HepG2 (cell line): ENCODE measurements around the gene RBCK1. TPM values are rescaled to one million over a fixed set of nuclear protein-coding genes. Genes with fewer than 3 reads are reported as not detected.

Experiments used
- AGO2 ChIP-seq: fragments of 200-400 bp; formaldehyde crosslinking; optimal IDR thresholded peaks from 2 replicates; pipeline ENCODE3; 2017; ENCODE audit warnings: mild to moderate bottlenecking, low read depth, low read length, moderate library complexity
- ARID4A ChIP-seq: sonication (generic); formaldehyde crosslinking; IDR thresholded peaks from 2 replicates; pipeline ENCODE4 v1.5.0; 2020; ENCODE audit warnings: mild to moderate bottlenecking, missing genetic modification reagents, borderline replicate concordance
- ATF1 ChIP-seq: IDR thresholded peaks from 2 replicates; pipeline ENCODE4 v1.6.1; 2016; ENCODE audit warnings: mild to moderate bottlenecking, control low read depth
- DZIP1 ChIP-seq: sonication (generic); formaldehyde crosslinking; IDR thresholded peaks from 2 replicates; pipeline ENCODE4 v1.5.0; 2020; ENCODE audit warnings: mild to moderate bottlenecking, missing genetic modification reagents
- GPN1 ChIP-seq: sonication (generic); formaldehyde crosslinking; IDR thresholded peaks from 2 replicates; pipeline ENCODE4 v1.5.1; 2020; ENCODE audit warnings: missing genetic modification reagents, borderline replicate concordance
- HOXA3 ChIP-seq: sonication (generic); formaldehyde crosslinking; IDR thresholded peaks from 2 replicates; pipeline ENCODE4 v1.5.0; 2020; ENCODE audit warnings: missing genetic modification reagents
- MAZ ChIP-seq, 2 experiments: sonication (generic) in 1 of 2; formaldehyde crosslinking in 1 of 2; IDR thresholded peaks; 2 replicates each; pipeline versions ENCODE4 v1.5.0 to v1.6.1; 2012 to 2020; ENCODE audit warnings: low read depth in 2 of 2, mild to moderate bottlenecking in 2 of 2, borderline replicate concordance in 1 of 2, improper control_type of control experiment in 1 of 2, low read length in 1 of 2, missing genetic modification reagents in 1 of 2, moderate library complexity in 1 of 2
- MZF1 ChIP-seq: sonication (generic); formaldehyde crosslinking; IDR thresholded peaks from 2 replicates; pipeline ENCODE4 v1.8.1; 2023; ENCODE audit warnings: mild to moderate bottlenecking, missing genetic modification reagents, borderline replicate concordance
- NONO ChIP-seq, 2 experiments: fragments of 450-650 bp in 1 of 2; sonication (generic) in 1 of 2; formaldehyde crosslinking in 1 of 2; IDR thresholded peaks in 1 of 2; conservative IDR thresholded peaks in 1 of 2; 2 replicates each; pipeline versions ENCODE4 v1.6.1 to v1.8.0; 2017 to 2022; ENCODE audit warnings: mild to moderate bottlenecking in 1 of 2, missing genetic modification reagents in 1 of 2, moderate library complexity in 1 of 2
- POLR2A ChIP-seq, 2 experiments: IDR thresholded peaks; 2 replicates each; pipeline ENCODE4 v1.6.1; 2011; ENCODE audit warnings: low read depth in 2 of 2, low read length in 2 of 2, mild to moderate bottlenecking in 1 of 2, moderate library complexity in 1 of 2; ENCODE audit not compliant: insufficient read depth in 1 of 2
- SP1 ChIP-seq, 2 experiments: fragments of 450-650 bp in 1 of 2; sonication (generic) in 1 of 2; formaldehyde crosslinking in 1 of 2; IDR thresholded peaks; 2 replicates each; pipeline versions ENCODE4 v1.4.0 to v1.6.1; 2016 to 2020; ENCODE audit warnings: missing genetic modification reagents in 1 of 2
- ZNF24 ChIP-seq: fragments of 450-650 bp; IDR thresholded peaks from 2 replicates; pipeline ENCODE4 v1.6.1; 2017; ENCODE audit warnings: antibody characterized with exemption, mild to moderate bottlenecking
- ZNF343 ChIP-seq: sonication (generic); formaldehyde crosslinking; IDR thresholded peaks from 2 replicates; pipeline ENCODE4 v1.4.0; 2020; ENCODE audit warnings: mild to moderate bottlenecking, missing genetic modification reagents
- ZNF557 ChIP-seq: sonication (generic); formaldehyde crosslinking; IDR thresholded peaks from 2 replicates; pipeline ENCODE4 v1.4.0; 2020; ENCODE audit warnings: missing genetic modification reagents
- polyA plus RNA-seq, 8 experiments: library from polyadenylated mRNA; depleted of rRNA in 3 of 8; stranded (reverse) in 7 of 8; unstranded in 1 of 8; fragments of >200 nt; fragmentation: Illumina TruSeq in 4 of 8; extraction: Trizol in 4 of 8; gene quantifications; 2 replicates each; pipeline versions ENCODE4 v1.2.1 to v1.2.3, GENCODE V29; 2011 to 2016; ENCODE audit warnings: low read depth in 4 of 8, missing spikeins in 1 of 8, mixed read lengths in 1 of 8; ENCODE audit not compliant: insufficient read depth in 1 of 8
- total RNA-seq, 5 experiments: library from RNA; depleted of rRNA; stranded (reverse); fragments of >200 nt; fragmentation: Illumina TruSeq; extraction: Trizol; gene quantifications; 2 replicates each; pipeline ENCODE4 v1.2.3, GENCODE V29; 2016; ENCODE audit warnings: low read depth in 1 of 5
- TF ChIP-seq, protein P1 (sequence below), 2 experiments: sonication (generic) in 1 of 2; formaldehyde crosslinking in 1 of 2; IDR thresholded peaks; 2 replicates each; pipeline versions ENCODE4 v1.4.0 to v1.6.1; 2016 to 2020; ENCODE audit warnings: borderline replicate concordance in 1 of 2, low read depth in 1 of 2, mild to moderate bottlenecking in 1 of 2, missing genetic modification reagents in 1 of 2

The RBCK1 gene
- total and polyA plus RNA-seq, 2 of the 13 experiments (the other 11 are each of a cell fraction or from before 2014, with no cell fraction given) = 149 to 215 TPM

GRCh38 chr20:362271-363254, 45.5 kb upstream of the RBCK1 start (continued):
- no peak for TF ChIP-seq NONO (IDR thresholded peaks at IDR 0.05)
- peak; percentile 99 for TF ChIP-seq NONO (CRISPR knock-in tag; conservative IDR thresholded peaks at IDR 0.05)
- no peak for TF ChIP-seq ATF1
- peak; percentile 78; the same call in 1 of the 2 replicates for TF ChIP-seq GPN1 (CRISPR knock-in tag)
- no peak for TF ChIP-seq MAZ (IDR thresholded peaks at IDR 0.05; ENCODE audit: borderline replicate concordance, low read depth, low read length)
- TF ChIP-seq MAZ (CRISPR knock-in tag; IDR thresholded peaks at IDR 0.05; ENCODE audit: low read depth) = peak; percentile 92
- peak; percentile 89 for TF ChIP-seq ZNF24
- TF ChIP-seq ZNF557 (CRISPR knock-in tag) = 0 out of 2 replicates have a peak, but pooled peaks have one; percentile 74
- peak; percentile 46 to 53 for TF ChIP-seq POLR2A (IDR thresholded peaks at IDR 0.05; ENCODE audit: insufficient read depth in 1 of 2, low read depth in 2 of 2, low read length in 2 of 2)
- TF ChIP-seq ARID4A (CRISPR knock-in tag) = peak; percentile 98
- TF ChIP-seq SP1 (IDR thresholded peaks at IDR 0.05) = no peak
- TF ChIP-seq SP1 (CRISPR knock-in tag; IDR thresholded peaks at IDR 0.05) = no peak; the same call in none of the 2 replicates
- TF ChIP-seq, protein P1, sequence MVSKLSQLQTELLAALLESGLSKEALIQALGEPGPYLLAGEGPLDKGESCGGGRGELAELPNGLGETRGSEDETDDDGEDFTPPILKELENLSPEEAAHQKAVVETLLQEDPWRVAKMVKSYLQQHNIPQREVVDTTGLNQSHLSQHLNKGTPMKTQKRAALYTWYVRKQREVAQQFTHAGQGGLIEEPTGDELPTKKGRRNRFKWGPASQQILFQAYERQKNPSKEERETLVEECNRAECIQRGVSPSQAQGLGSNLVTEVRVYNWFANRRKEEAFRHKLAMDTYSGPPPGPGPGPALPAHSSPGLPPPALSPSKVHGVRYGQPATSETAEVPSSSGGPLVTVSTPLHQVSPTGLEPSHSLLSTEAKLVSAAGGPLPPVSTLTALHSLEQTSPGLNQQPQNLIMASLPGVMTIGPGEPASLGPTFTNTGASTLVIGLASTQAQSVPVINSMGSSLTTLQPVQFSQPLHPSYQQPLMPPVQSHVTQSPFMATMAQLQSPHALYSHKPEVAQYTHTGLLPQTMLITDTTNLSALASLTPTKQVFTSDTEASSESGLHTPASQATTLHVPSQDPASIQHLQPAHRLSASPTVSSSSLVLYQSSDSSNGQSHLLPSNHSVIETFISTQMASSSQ (IDR thresholded peaks at IDR 0.05; ENCODE audit: low read depth) = 0 out of 2 replicates have a peak, but pooled peaks have one; percentile 62
- TF ChIP-seq, protein P1 (CRISPR knock-in tag; IDR thresholded peaks at IDR 0.05; ENCODE audit: borderline replicate concordance) = peak; percentile 96
- TF ChIP-seq HOXA3 (CRISPR knock-in tag) = peak; percentile 98
- TF ChIP-seq ZNF343 (CRISPR knock-in tag) = peak; percentile 95; the same call in 1 of the 2 replicates
- TF ChIP-seq DZIP1 (CRISPR knock-in tag) = peak; percentile 99
- TF ChIP-seq MZF1 (CRISPR knock-in tag) = 0 out of 2 replicates have a peak, but pooled peaks have one; percentile 18
- TF ChIP-seq AGO2 = no peak
